HG03565 (cell line): ENCODE data around the gene GATD1.
A peak's percentile ranks its signal among the peaks of the same experiment; 100 is the strongest.

Experiments used
- ATAC-seq: cut with Tn5 transposase; IDR thresholded peaks from one replicate; pipeline ENCODE4 v1.9.1; 2021; ENCODE audit warnings: mild to moderate bottlenecking, moderate library complexity; ENCODE audit not compliant: unreplicated experiment

GATD1 gene

GRCh38 chr11:782264-783174 is 5.2 kb upstream of the GATD1 start:
- ATAC-seq, result no peak

GRCh38 chr11:779955-780532 is 2.8 kb upstream of the GATD1 start:
- ATAC-seq, result no peak

- no peak for ATAC-seq
These were observed 2.0 kb upstream of the GATD1 start for GRCh38 chr11:778976-779954.

- peak; percentile 12 for ATAC-seq
These were observed 563 bp downstream of the GATD1 start for GRCh38 chr11:776561-777287.

- no peak for ATAC-seq
These were observed 1.1 kb downstream of the GATD1 start for GRCh38 chr11:776263-776560.

- ATAC-seq, result no peak
These were observed 2.3 kb downstream of the GATD1 start for GRCh38 chr11:774873-775592.

GRCh38 chr11:773830-774229 is 3.5 kb downstream of the GATD1 start:
- no peak for ATAC-seq

GRCh38 chr11:773425-773824 is 3.9 kb downstream of the GATD1 start:
- ATAC-seq, result no peak

- ATAC-seq, result no peak
These were observed 4.6 kb downstream of the GATD1 start for GRCh38 chr11:772429-773390.

- no peak for ATAC-seq
These were observed 5.6 kb downstream of the GATD1 start for GRCh38 chr11:771617-772204.

- no peak for ATAC-seq
These were observed 6.4 kb downstream of the GATD1 start for GRCh38 chr11:770642-771616.

GRCh38 chr11:769887-770641 is 7.2 kb downstream of the GATD1 start:
- no peak for ATAC-seq

GRCh38 chr11:767238-767637 is 10.0 kb downstream of the GATD1 start:
- no peak for ATAC-seq

- ATAC-seq, result no peak
These were observed 10.4 kb downstream of the GATD1 start for GRCh38 chr11:766936-767210.

GRCh38 chr11:766106-766935 is 11.0 kb downstream of the GATD1 start:
- no peak for ATAC-seq

GRCh38 chr11:765802-766091 is 11.5 kb downstream of the GATD1 start:
- no peak for ATAC-seq
